Trophoblast cell (in vitro differentiated cells and primary cell): ENCODE measurements around the gene TLCD1.

Experiments used
- DNase-seq, 2 donors: peaks; one replicate each; pipeline ENCODE4 v3.0.0-alpha.2; 2016
- H2AFZ ChIP-seq: 2 replicates; pipeline ENCODE4 v1.6.1; 2013; ENCODE audit warnings: low read length, moderate library complexity, mild to moderate bottlenecking; ENCODE audit not compliant: insufficient read depth, poor library complexity
- H2AK5ac ChIP-seq: 2 replicates; pipeline ENCODE4 v1.6.1; 2013; ENCODE audit warnings: mild to moderate bottlenecking, low read length
- H2BK120ac ChIP-seq: 2 replicates; pipeline ENCODE4 v1.6.1; 2013; ENCODE audit warnings: low read length, mild to moderate bottlenecking, moderate library complexity; ENCODE audit not compliant: insufficient read depth, poor library complexity
- H2BK12ac ChIP-seq: 2 replicates; pipeline ENCODE4 v1.6.1; 2013; ENCODE audit warnings: mild to moderate bottlenecking, low read length, moderate library complexity
- H2BK5ac ChIP-seq: 2 replicates; pipeline ENCODE4 v1.6.1; 2013; ENCODE audit warnings: low read length, low read depth, moderate library complexity, mild to moderate bottlenecking; ENCODE audit not compliant: poor library complexity
- H3K14ac ChIP-seq: 2 replicates; pipeline ENCODE4 v1.6.1; 2013; ENCODE audit warnings: mild to moderate bottlenecking, low read length
- H3K18ac ChIP-seq: 2 replicates; pipeline ENCODE4 v1.6.1; 2013; ENCODE audit warnings: mild to moderate bottlenecking, low read length
- H3K23ac ChIP-seq: 2 replicates; pipeline ENCODE4 v1.6.1; 2013; ENCODE audit warnings: low read length
- H3K27ac ChIP-seq: 2 replicates; pipeline ENCODE4 v1.5.1; 2013; ENCODE audit warnings: low read depth, mild to moderate bottlenecking, inconsistent platforms, low read length, moderate library complexity
- H3K27me3 ChIP-seq: 2 replicates; pipeline ENCODE4 v1.6.1; 2013; ENCODE audit warnings: inconsistent platforms, mild to moderate bottlenecking, low read length, moderate library complexity; ENCODE audit not compliant: insufficient read depth
- H3K36me3 ChIP-seq, 2 experiments: 1 replicate in 1 of 2; 2 replicates in 1 of 2; pipeline ENCODE4 v1.6.1; 2013; ENCODE audit warnings: low read length in 2 of 2, mild to moderate bottlenecking in 2 of 2, moderate library complexity in 1 of 2; ENCODE audit not compliant: insufficient read depth in 2 of 2, control insufficient read depth in 1 of 2
- H3K4ac ChIP-seq: 2 replicates; pipeline ENCODE4 v1.6.1; 2013; ENCODE audit warnings: low read depth, mild to moderate bottlenecking, low read length, moderate library complexity
- H3K4me1 ChIP-seq, 2 experiments: 1 replicate in 1 of 2; 2 replicates in 1 of 2; pipeline ENCODE4 v1.6.1; 2013; ENCODE audit warnings: low read length in 2 of 2, mild to moderate bottlenecking in 2 of 2, moderate library complexity in 1 of 2; ENCODE audit not compliant: insufficient read depth in 2 of 2, control insufficient read depth in 1 of 2
- H3K4me2 ChIP-seq: 2 replicates; pipeline ENCODE4 v1.6.1; 2013; ENCODE audit warnings: inconsistent platforms, mild to moderate bottlenecking, low read length, moderate library complexity
- H3K4me3 ChIP-seq: 2 replicates; pipeline ENCODE4 v1.5.1; 2013; ENCODE audit warnings: mild to moderate bottlenecking, low read depth, low read length, inconsistent platforms
- H3K79me1 ChIP-seq: one replicate; pipeline ENCODE4 v1.6.1; 2013; ENCODE audit warnings: low read length
- H3K79me2 ChIP-seq: 2 replicates; pipeline ENCODE4 v1.6.1; 2013; ENCODE audit warnings: low read length, mild to moderate bottlenecking; ENCODE audit not compliant: control insufficient read depth, insufficient read depth, poor library complexity
- H3K9ac ChIP-seq: 2 replicates; pipeline ENCODE4 v1.6.1; 2013; ENCODE audit warnings: mild to moderate bottlenecking, low read length
- H3K9me3 ChIP-seq: 2 replicates; pipeline ENCODE4 v1.6.1; 2013; ENCODE audit warnings: low read depth, mild to moderate bottlenecking, control low read depth, inconsistent platforms, low read length; ENCODE audit not compliant: insufficient read depth
- H4K12ac ChIP-seq: 2 replicates; pipeline ENCODE4 v1.6.1; 2013; ENCODE audit warnings: low read depth, mild to moderate bottlenecking, low read length, moderate library complexity
- H4K8ac ChIP-seq: 2 replicates; pipeline ENCODE4 v1.6.1; 2013; ENCODE audit warnings: low read depth, mild to moderate bottlenecking, low read length, moderate library complexity
- H4K91ac ChIP-seq: one replicate; pipeline ENCODE4 v1.6.1; 2013; ENCODE audit warnings: low read depth, mild to moderate bottlenecking, low read length, moderate library complexity
- WGBS: extraction: QIAGEN DNeasy Blood & Tissue Kit; methylation state at CpG from one replicate; pipeline ENCODE4 v1.1.7; 2013; ENCODE audit warnings: missing lambda C conversion rate; ENCODE audit not compliant: insufficient read length, insufficient coverage; ENCODE audit errors: extremely low coverage; 5-methylcytosine and 5-hydroxymethylcytosine counted together

Gene TLCD1

GRCh38 chr17:28712032-28712704, 13.9 kb downstream of the TLCD1 start:
- Histone ChIP-seq H3K36me3 (peaks cover 26 to 31% of the 10 kb centered on the region in 2 experiments), H4K91ac (peak overlapping the region; percentile 99), H3K4me2 (peak overlapping the region; percentile 78), H3K18ac (peak overlapping the region; percentile 88), H3K79me2 (peaks cover 16% of the 10 kb centered on the region), H3K14ac (peak overlapping the region; percentile 94), H4K12ac (peak overlapping the region; percentile 94), H3K9me3 (peaks cover 5% of the 10 kb centered on the region), H3K27me3 (no peaks in the 10 kb centered on the region), H3K79me1 (peaks cover 21% of the 10 kb centered on the region), H4K8ac (peak overlapping the region; percentile 98), H2AFZ (peak overlapping the region; percentile 57), H2BK5ac (peak overlapping the region; percentile 90), H2BK120ac (peak overlapping the region; percentile 61), H3K27ac (peak overlapping the region; percentile 85), H3K4me3 (peak overlapping the region; percentile 55), H3K9ac (peak overlapping the region; percentile 84), H3K23ac (no peak overlapping the region), H3K4ac (peak overlapping the region; percentile 64), H2BK12ac (peak overlapping the region; percentile 29), H3K4me1 (peaks cover 18 to 22% of the 10 kb centered on the region in 2 experiments), H2AK5ac (peak overlapping the region; percentile 76)
- WGBS: no CpG with 5 or more reads among the region's 34 CpGs
- peak; percentile 18 to 46 for DNase-seq

GRCh38 chr17:28711723-28712031, 14.4 kb downstream of the TLCD1 start, which contains the start of gene PROCA1:
Gene PROCA1, minus strand, starts transcription at chr17:28711888. Its CDS starts 228 bp downstream, at chr17:28711660.
- Histone ChIP-seq H4K8ac (peak within 1 kb of the TSS; percentile 98), H2AFZ (peak within 1 kb of the TSS; percentile 74), H2BK12ac (peak within 1 kb of the TSS; percentile 29), H3K79me2 (peaks cover 11% of the 10 kb centered on the region), H3K4me1 (peaks cover 18 to 22% of the 10 kb centered on the region in 2 experiments), H3K4me3 (peak within 1 kb of the TSS; percentile 76), H2BK5ac (peak within 1 kb of the TSS; percentile 93), H4K12ac (peak within 1 kb of the TSS; percentile 94), H3K9ac (peak within 1 kb of the TSS; percentile 85), H3K4me2 (peak within 1 kb of the TSS; percentile 86), H3K14ac (peak within 1 kb of the TSS; percentile 94), H2BK120ac (peak within 1 kb of the TSS; percentile 77), H3K36me3 (peaks cover 26 to 31% of the 10 kb centered on the region in 2 experiments), H3K9me3 (peaks cover 5% of the 10 kb centered on the region), H4K91ac (peak within 1 kb of the TSS; percentile 99), H3K4ac (peak within 1 kb of the TSS; percentile 85), H3K27ac (peak within 1 kb of the TSS; percentile 98), H3K79me1 (peaks cover 16% of the 10 kb centered on the region), H2AK5ac (peak within 1 kb of the TSS; percentile 89), H3K27me3 (no peaks in the 10 kb centered on the region), H3K18ac (peak within 1 kb of the TSS; percentile 93), H3K23ac (no peak within 1 kb of the TSS)
- no peak for DNase-seq
- no CpG with 5 or more reads among the region's 20 CpGs for WGBS

GRCh38 chr17:28710861-28711722, 14.9 kb downstream of the TLCD1 start:
- no peaks in the 10 kb centered on the region for H3K27me3 ChIP-seq
- H3K36me3 ChIP-seq: peaks cover 27 to 34% of the 10 kb centered on the region in 2 experiments
- no CpG with 5 or more reads among the region's 74 CpGs for WGBS
- peak overlapping the region; percentile 98 for H3K27ac ChIP-seq
- peak overlapping the region; percentile 77 for H2BK120ac ChIP-seq
- no peak overlapping the region for H3K23ac ChIP-seq
- DNase-seq: peak; percentile 84 to 90
- H3K4me2 ChIP-seq: peak overlapping the region; percentile 86
- H2AFZ ChIP-seq: peak overlapping the region; percentile 74
- peak overlapping the region; percentile 94 for H4K12ac ChIP-seq
- H2AK5ac ChIP-seq: peak overlapping the region; percentile 89
- H4K8ac ChIP-seq: peak overlapping the region; percentile 98
- H3K9ac ChIP-seq: peak overlapping the region; percentile 85
- peaks cover 15% of the 10 kb centered on the region for H3K79me1 ChIP-seq
- H3K4ac ChIP-seq: peak overlapping the region; percentile 85
- H2BK5ac ChIP-seq: peak overlapping the region; percentile 93
- peaks cover 5% of the 10 kb centered on the region for H3K9me3 ChIP-seq
- peaks cover 18 to 22% of the 10 kb centered on the region in 2 experiments for H3K4me1 ChIP-seq
- peaks cover 8% of the 10 kb centered on the region for H3K79me2 ChIP-seq
- peak overlapping the region; percentile 99 for H4K91ac ChIP-seq
- peak overlapping the region; percentile 94 for H3K14ac ChIP-seq
- peak overlapping the region; percentile 76 for H3K4me3 ChIP-seq
- H3K18ac ChIP-seq: peak overlapping the region; percentile 93
- H2BK12ac ChIP-seq: peak overlapping the region; percentile 27

- Histone ChIP-seq H3K4ac (no peak overlapping the region), H2BK12ac (no peak overlapping the region), H3K27ac (no peak overlapping the region), H3K79me1 (peaks cover 15% of the 10 kb centered on the region), H2BK120ac (no peak overlapping the region), H2AK5ac (no peak overlapping the region), H3K4me2 (no peak overlapping the region), H3K4me1 (peaks cover 5 to 9% of the 10 kb centered on the region in 2 experiments), H3K4me3 (no peak overlapping the region), H4K12ac (no peak overlapping the region), H4K8ac (no peak overlapping the region), H3K23ac (no peak overlapping the region), H3K14ac (no peak overlapping the region), H3K18ac (no peak overlapping the region), H4K91ac (no peak overlapping the region), H2AFZ (no peak overlapping the region), H3K79me2 (peaks cover 8% of the 10 kb centered on the region), H2BK5ac (no peak overlapping the region), H3K27me3 (no peaks in the 10 kb centered on the region), H3K36me3 (peaks cover 24 to 35% of the 10 kb centered on the region in 2 experiments), H3K9me3 (no peaks in the 10 kb centered on the region), H3K9ac (no peak overlapping the region)
- no peak for DNase-seq
- WGBS: no CpG with 5 or more reads among the region's 2 CpGs
These were observed 18.7 kb downstream of the TLCD1 start for GRCh38 chr17:28707339-28707720.
